Measurements from ENCODE around the gene LRRC10B.

Gene LRRC10B

DNA sequence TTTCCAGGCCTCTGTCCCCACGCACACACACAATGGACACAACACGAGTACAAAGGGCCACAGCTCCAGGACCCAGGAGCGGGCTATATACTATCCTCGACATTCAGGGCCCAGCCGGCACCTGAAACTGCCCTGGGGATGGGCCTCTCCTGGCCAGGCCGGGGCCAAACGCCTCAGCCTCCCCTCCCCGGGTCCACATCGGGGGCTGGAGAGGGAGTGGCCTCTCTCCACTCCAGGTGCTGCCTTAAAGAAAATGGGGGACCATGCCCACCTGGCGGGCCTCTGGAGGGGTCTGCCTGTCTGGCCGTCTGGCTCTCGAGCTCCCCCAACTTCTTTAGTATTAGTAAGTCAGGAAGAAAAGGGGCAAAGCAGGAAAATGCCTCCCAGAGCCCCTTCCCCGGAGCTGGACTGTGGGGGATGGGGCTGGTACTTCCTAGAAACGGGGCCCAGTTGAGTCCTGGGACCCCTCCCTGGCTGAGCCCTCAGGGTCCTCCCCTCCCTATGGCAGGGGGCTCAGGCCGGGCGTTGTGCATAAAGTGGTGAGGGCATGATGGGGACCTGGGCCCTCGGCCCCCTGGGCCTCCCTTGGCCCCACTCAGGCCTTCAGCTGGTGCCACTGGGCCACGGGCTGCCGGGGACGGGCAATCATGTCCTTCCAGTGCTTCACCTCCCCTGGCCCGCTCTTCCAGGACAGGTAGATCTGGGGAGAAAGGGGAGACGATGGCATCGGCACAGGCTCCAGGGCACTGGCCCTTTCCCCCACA lies 9.7 kb downstream of the LRRC10B start:
- Histone ChIP-seq H3K9ac (no peak overlapping the region), H3K79me2 (no peaks in the 10 kb centered on the region), H3K36me3 (ENCODE audit: control insufficient read depth, insufficient read depth, low read length) (no peaks in the 10 kb centered on the region), H3K4me2 (ENCODE audit: low read length) (no peak overlapping the region), H2AFZ (no peak overlapping the region), H3K4me3 (ENCODE audit: low read depth, low read length) (no peak overlapping the region), H3K27ac (no peak overlapping the region), H3K4me1 (peaks cover 2% of the 10 kb centered on the region), H3K9me3 (ENCODE audit: control insufficient read depth, low read length) (no peaks in the 10 kb centered on the region), H3K27me3 (ENCODE audit: control insufficient read depth, insufficient read depth, low read length) (no peaks in the 10 kb centered on the region)
- TF ChIP-seq, protein P1, sequence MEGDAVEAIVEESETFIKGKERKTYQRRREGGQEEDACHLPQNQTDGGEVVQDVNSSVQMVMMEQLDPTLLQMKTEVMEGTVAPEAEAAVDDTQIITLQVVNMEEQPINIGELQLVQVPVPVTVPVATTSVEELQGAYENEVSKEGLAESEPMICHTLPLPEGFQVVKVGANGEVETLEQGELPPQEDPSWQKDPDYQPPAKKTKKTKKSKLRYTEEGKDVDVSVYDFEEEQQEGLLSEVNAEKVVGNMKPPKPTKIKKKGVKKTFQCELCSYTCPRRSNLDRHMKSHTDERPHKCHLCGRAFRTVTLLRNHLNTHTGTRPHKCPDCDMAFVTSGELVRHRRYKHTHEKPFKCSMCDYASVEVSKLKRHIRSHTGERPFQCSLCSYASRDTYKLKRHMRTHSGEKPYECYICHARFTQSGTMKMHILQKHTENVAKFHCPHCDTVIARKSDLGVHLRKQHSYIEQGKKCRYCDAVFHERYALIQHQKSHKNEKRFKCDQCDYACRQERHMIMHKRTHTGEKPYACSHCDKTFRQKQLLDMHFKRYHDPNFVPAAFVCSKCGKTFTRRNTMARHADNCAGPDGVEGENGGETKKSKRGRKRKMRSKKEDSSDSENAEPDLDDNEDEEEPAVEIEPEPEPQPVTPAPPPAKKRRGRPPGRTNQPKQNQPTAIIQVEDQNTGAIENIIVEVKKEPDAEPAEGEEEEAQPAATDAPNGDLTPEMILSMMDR (IDR thresholded peaks at IDR 0.05): no peak

- Histone ChIP-seq H3K9ac (no peak overlapping the region), H2AFZ (no peak overlapping the region), H3K4me2 (ENCODE audit: low read length) (no peak overlapping the region), H3K36me3 (ENCODE audit: control insufficient read depth, insufficient read depth, low read length) (no peaks in the 10 kb centered on the region), H3K4me3 (ENCODE audit: low read depth, low read length) (no peak overlapping the region), H3K4me1 (no peaks in the 10 kb centered on the region), H3K79me2 (no peaks in the 10 kb centered on the region), H3K27ac (no peak overlapping the region), H3K27me3 (ENCODE audit: control insufficient read depth, insufficient read depth, low read length) (no peaks in the 10 kb centered on the region), H3K9me3 (ENCODE audit: control insufficient read depth, low read length) (no peaks in the 10 kb centered on the region)
- TF ChIP-seq, protein P1 (IDR thresholded peaks at IDR 0.05): no peak
These were observed 14.3 kb downstream of the LRRC10B start for GRCh38 chr11:61522881-61523280.

GRCh38 chr11:61524446-61524845 lies 15.9 kb downstream of the LRRC10B start:
- Histone ChIP-seq H3K4me1 (no peaks in the 10 kb centered on the region), H3K9me3 (ENCODE audit: control insufficient read depth, low read length) (no peaks in the 10 kb centered on the region), H3K36me3 (ENCODE audit: control insufficient read depth, insufficient read depth, low read length) (no peaks in the 10 kb centered on the region), H3K27ac (no peak overlapping the region), H2AFZ (no peak overlapping the region), H3K9ac (no peak overlapping the region), H3K79me2 (no peaks in the 10 kb centered on the region), H3K4me3 (ENCODE audit: low read depth, low read length) (no peak overlapping the region), H3K27me3 (ENCODE audit: control insufficient read depth, insufficient read depth, low read length) (no peaks in the 10 kb centered on the region), H3K4me2 (ENCODE audit: low read length) (no peak overlapping the region)
- TF ChIP-seq, protein P1 (IDR thresholded peaks at IDR 0.05): no peak

GRCh38 chr11:61524963-61525587 lies 16.5 kb downstream of the LRRC10B start:
- Histone ChIP-seq H3K4me2 (ENCODE audit: low read length) (no peak overlapping the region), H3K27ac (no peak overlapping the region), H3K79me2 (no peaks in the 10 kb centered on the region), H3K9ac (no peak overlapping the region), H3K4me1 (peaks cover 2% of the 10 kb centered on the region), H3K27me3 (ENCODE audit: control insufficient read depth, insufficient read depth, low read length) (no peaks in the 10 kb centered on the region), H3K9me3 (ENCODE audit: control insufficient read depth, low read length) (no peaks in the 10 kb centered on the region), H2AFZ (no peak overlapping the region), H3K4me3 (ENCODE audit: low read depth, low read length) (no peak overlapping the region), H3K36me3 (ENCODE audit: control insufficient read depth, insufficient read depth, low read length) (no peaks in the 10 kb centered on the region)
- TF ChIP-seq, protein P1 (IDR thresholded peaks at IDR 0.05): no peak

All from parathyroid adenoma (tissue), 2 donors.